ENCODE results near the gene ITSN1.

The ITSN1 gene

GRCh38 chr21:33755354-33755753, 113.1 kb downstream of the ITSN1 start:
- no peaks in the 10 kb centered on the region for H3K27me3 ChIP-seq (ENCODE audit: insufficient read depth, low read length)
- H3K9me3 ChIP-seq (ENCODE audit: low read length) = no peaks in the 10 kb centered on the region
- peaks cover 29% of the 10 kb centered on the region for H3K36me3 ChIP-seq (ENCODE audit: insufficient read depth, low read length)
- H3K4me1 ChIP-seq (ENCODE audit: insufficient read depth, low read length) = no peaks in the 10 kb centered on the region
- H3K4me3 ChIP-seq (ENCODE audit: low read length) = no peak overlapping the region
- no peak overlapping the region for H2AFZ ChIP-seq (ENCODE audit: low read depth, low read length)

GRCh38 chr21:33760641-33761440, 118.5 kb downstream of the ITSN1 start:
- H3K4me1 ChIP-seq (ENCODE audit: insufficient read depth, low read length) = no peaks in the 10 kb centered on the region
- H3K9me3 ChIP-seq (ENCODE audit: low read length) = no peaks in the 10 kb centered on the region
- no peaks in the 10 kb centered on the region for H3K27me3 ChIP-seq (ENCODE audit: insufficient read depth, low read length)
- peaks cover 31% of the 10 kb centered on the region for H3K36me3 ChIP-seq (ENCODE audit: insufficient read depth, low read length)
- no peak overlapping the region for H2AFZ ChIP-seq (ENCODE audit: low read depth, low read length)
- H3K4me3 ChIP-seq (ENCODE audit: low read length) = no peak overlapping the region

GRCh38 chr21:33761441-33762036, 119.2 kb downstream of the ITSN1 start:
- no peak overlapping the region for H3K4me3 ChIP-seq (ENCODE audit: low read length)
- H2AFZ ChIP-seq (ENCODE audit: low read depth, low read length) = no peak overlapping the region
- H3K9me3 ChIP-seq (ENCODE audit: low read length) = no peaks in the 10 kb centered on the region
- H3K27me3 ChIP-seq (ENCODE audit: insufficient read depth, low read length) = no peaks in the 10 kb centered on the region
- peaks cover 6% of the 10 kb centered on the region for H3K4me1 ChIP-seq (ENCODE audit: insufficient read depth, low read length)
- H3K36me3 ChIP-seq (ENCODE audit: insufficient read depth, low read length) = peaks cover 33% of the 10 kb centered on the region

- no peaks in the 10 kb centered on the region for H3K27me3 ChIP-seq (ENCODE audit: insufficient read depth, low read length)
- H3K9me3 ChIP-seq (ENCODE audit: low read length) = no peaks in the 10 kb centered on the region
- H2AFZ ChIP-seq (ENCODE audit: low read depth, low read length) = no peak overlapping the region
- H3K36me3 ChIP-seq (ENCODE audit: insufficient read depth, low read length) = peaks cover 37% of the 10 kb centered on the region
- H3K4me1 ChIP-seq (ENCODE audit: insufficient read depth, low read length) = peaks cover 7% of the 10 kb centered on the region
- H3K4me3 ChIP-seq (ENCODE audit: low read length) = no peak overlapping the region
Measured at GRCh38 chr21:33762803-33763581, 120.7 kb downstream of the ITSN1 start.

GRCh38 chr21:33763582-33763899, 121.2 kb downstream of the ITSN1 start:
- Histone ChIP-seq H3K4me3 (ENCODE audit: low read length) (no peak overlapping the region), H2AFZ (ENCODE audit: low read depth, low read length) (no peak overlapping the region), H3K9me3 (ENCODE audit: low read length) (no peaks in the 10 kb centered on the region), H3K36me3 (ENCODE audit: insufficient read depth, low read length) (peaks cover 39% of the 10 kb centered on the region), H3K27me3 (ENCODE audit: insufficient read depth, low read length) (no peaks in the 10 kb centered on the region), H3K4me1 (ENCODE audit: insufficient read depth, low read length) (peaks cover 7% of the 10 kb centered on the region)

- H2AFZ ChIP-seq (ENCODE audit: low read depth, low read length) = no peak overlapping the region
- no peak overlapping the region for H3K4me3 ChIP-seq (ENCODE audit: low read length)
- H3K4me1 ChIP-seq (ENCODE audit: insufficient read depth, low read length) = peaks cover 7% of the 10 kb centered on the region
- H3K27me3 ChIP-seq (ENCODE audit: insufficient read depth, low read length) = no peaks in the 10 kb centered on the region
- peaks cover 12% of the 10 kb centered on the region for H3K9me3 ChIP-seq (ENCODE audit: low read length)
- H3K36me3 ChIP-seq (ENCODE audit: insufficient read depth, low read length) = peaks cover 57% of the 10 kb centered on the region
Measured at GRCh38 chr21:33767236-33767635, 124.9 kb downstream of the ITSN1 start.

- Histone ChIP-seq H2AFZ (ENCODE audit: low read depth, low read length) (no peak overlapping the region), H3K27me3 (ENCODE audit: insufficient read depth, low read length) (no peaks in the 10 kb centered on the region), H3K9me3 (ENCODE audit: low read length) (peaks cover 12% of the 10 kb centered on the region), H3K4me1 (ENCODE audit: insufficient read depth, low read length) (peaks cover 7% of the 10 kb centered on the region), H3K36me3 (ENCODE audit: insufficient read depth, low read length) (peaks cover 59% of the 10 kb centered on the region), H3K4me3 (ENCODE audit: low read length) (no peak overlapping the region)
Measured at GRCh38 chr21:33767960-33768359, 125.7 kb downstream of the ITSN1 start.

- Histone ChIP-seq H2AFZ (ENCODE audit: low read depth, low read length) (no peak overlapping the region), H3K4me1 (ENCODE audit: insufficient read depth, low read length) (peaks cover 7% of the 10 kb centered on the region), H3K36me3 (ENCODE audit: insufficient read depth, low read length) (peaks cover 59% of the 10 kb centered on the region), H3K27me3 (ENCODE audit: insufficient read depth, low read length) (no peaks in the 10 kb centered on the region), H3K4me3 (ENCODE audit: low read length) (no peak overlapping the region), H3K9me3 (ENCODE audit: low read length) (peaks cover 12% of the 10 kb centered on the region)
Measured at GRCh38 chr21:33769057-33769456, 126.8 kb downstream of the ITSN1 start.

GRCh38 chr21:33770542-33770941, 128.2 kb downstream of the ITSN1 start:
- Histone ChIP-seq H3K27me3 (ENCODE audit: insufficient read depth, low read length) (no peaks in the 10 kb centered on the region), H3K36me3 (ENCODE audit: insufficient read depth, low read length) (peaks cover 74% of the 10 kb centered on the region), H2AFZ (ENCODE audit: low read depth, low read length) (no peak overlapping the region), H3K4me3 (ENCODE audit: low read length) (no peak overlapping the region), H3K9me3 (ENCODE audit: low read length) (peaks cover 12% of the 10 kb centered on the region), H3K4me1 (ENCODE audit: insufficient read depth, low read length) (peaks cover 7% of the 10 kb centered on the region)

- Histone ChIP-seq H3K27me3 (ENCODE audit: insufficient read depth, low read length) (no peaks in the 10 kb centered on the region), H3K4me3 (ENCODE audit: low read length) (no peak overlapping the region), H3K4me1 (ENCODE audit: insufficient read depth, low read length) (no peaks in the 10 kb centered on the region), H3K9me3 (ENCODE audit: low read length) (peaks cover 12% of the 10 kb centered on the region), H2AFZ (ENCODE audit: low read depth, low read length) (no peak overlapping the region), H3K36me3 (ENCODE audit: insufficient read depth, low read length) (peaks cover 66% of the 10 kb centered on the region)
Measured at GRCh38 chr21:33771976-33772375, 129.7 kb downstream of the ITSN1 start.

- no peaks in the 10 kb centered on the region for H3K4me1 ChIP-seq (ENCODE audit: insufficient read depth, low read length)
- H3K27me3 ChIP-seq (ENCODE audit: insufficient read depth, low read length) = no peaks in the 10 kb centered on the region
- H3K4me3 ChIP-seq (ENCODE audit: low read length) = no peak overlapping the region
- H2AFZ ChIP-seq (ENCODE audit: low read depth, low read length) = no peak overlapping the region
- peaks cover 12% of the 10 kb centered on the region for H3K9me3 ChIP-seq (ENCODE audit: low read length)
- H3K36me3 ChIP-seq (ENCODE audit: insufficient read depth, low read length) = peaks cover 59% of the 10 kb centered on the region
Measured at GRCh38 chr21:33774551-33774950, 132.2 kb downstream of the ITSN1 start.

GRCh38 chr21:33775100-33775828, 133.0 kb downstream of the ITSN1 start:
- H2AFZ ChIP-seq (ENCODE audit: low read depth, low read length) = no peak overlapping the region
- no peaks in the 10 kb centered on the region for H3K4me1 ChIP-seq (ENCODE audit: insufficient read depth, low read length)
- H3K9me3 ChIP-seq (ENCODE audit: low read length) = peaks cover 16% of the 10 kb centered on the region
- H3K36me3 ChIP-seq (ENCODE audit: insufficient read depth, low read length) = peaks cover 65% of the 10 kb centered on the region
- H3K27me3 ChIP-seq (ENCODE audit: insufficient read depth, low read length) = no peaks in the 10 kb centered on the region
- no peak overlapping the region for H3K4me3 ChIP-seq (ENCODE audit: low read length)

- no peaks in the 10 kb centered on the region for H3K27me3 ChIP-seq (ENCODE audit: insufficient read depth, low read length)
- H2AFZ ChIP-seq (ENCODE audit: low read depth, low read length) = no peak overlapping the region
- H3K36me3 ChIP-seq (ENCODE audit: insufficient read depth, low read length) = peaks cover 53% of the 10 kb centered on the region
- no peaks in the 10 kb centered on the region for H3K4me1 ChIP-seq (ENCODE audit: insufficient read depth, low read length)
- peaks cover 5% of the 10 kb centered on the region for H3K9me3 ChIP-seq (ENCODE audit: low read length)
- no peak overlapping the region for H3K4me3 ChIP-seq (ENCODE audit: low read length)
Measured at GRCh38 chr21:33780631-33781030, 138.3 kb downstream of the ITSN1 start.
